Smooth muscle cell of the brain vasculature (primary cell): Measurements from ENCODE around the gene CREB5.
"Not testable (repeated sequence)": the region's sequence is repeated elsewhere in the genome, so short reads cannot be mapped to it uniquely, and the experiment has no call there.

Experiments
- DNase-seq: peaks from one replicate; pipeline ENCODE4 v3.0.0-alpha.2; 2012; ENCODE audit warnings: low read depth, low spot score

The CREB5 gene

GRCh38 chr7:28811701-28812430 is 399.5 kb downstream of the CREB5 start:
- DNase-seq = no peak

GRCh38 chr7:28812616-28813015 is 400.3 kb downstream of the CREB5 start:
- DNase-seq = no peak

DNA sequence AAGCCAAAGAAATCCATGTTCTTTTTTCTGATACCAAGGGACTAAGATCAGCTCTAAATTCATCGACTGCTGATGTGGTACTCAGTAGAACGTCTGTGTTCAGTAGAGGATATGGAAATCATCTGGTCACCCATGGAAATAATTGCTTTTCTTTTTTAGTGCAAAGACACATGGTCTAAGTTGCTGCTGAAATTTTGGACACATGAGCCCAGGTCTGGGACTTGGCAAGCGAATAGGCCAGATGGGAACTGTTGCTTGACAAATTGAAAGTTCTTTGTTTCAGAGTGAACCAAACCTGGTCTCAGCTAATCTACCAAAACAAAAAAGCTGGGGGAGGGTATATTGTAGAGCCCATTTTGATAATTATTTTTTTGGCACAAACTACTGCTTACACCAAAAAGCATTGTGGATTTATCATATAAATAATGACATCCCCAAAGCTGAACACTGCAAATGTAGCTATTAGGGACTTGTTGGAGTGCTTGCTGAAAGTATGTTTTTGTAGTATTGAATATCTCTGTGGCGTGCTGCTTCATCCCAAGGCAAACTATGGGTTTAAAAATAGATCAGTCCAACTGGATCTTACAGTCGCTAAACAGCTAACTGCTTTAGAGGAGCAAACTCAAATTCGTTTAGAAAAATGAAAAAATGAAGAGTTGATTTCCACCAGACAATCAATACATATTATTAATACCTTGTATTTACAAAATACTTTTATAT is 401.1 kb downstream of the CREB5 start:
- no peak for DNase-seq

DNA sequence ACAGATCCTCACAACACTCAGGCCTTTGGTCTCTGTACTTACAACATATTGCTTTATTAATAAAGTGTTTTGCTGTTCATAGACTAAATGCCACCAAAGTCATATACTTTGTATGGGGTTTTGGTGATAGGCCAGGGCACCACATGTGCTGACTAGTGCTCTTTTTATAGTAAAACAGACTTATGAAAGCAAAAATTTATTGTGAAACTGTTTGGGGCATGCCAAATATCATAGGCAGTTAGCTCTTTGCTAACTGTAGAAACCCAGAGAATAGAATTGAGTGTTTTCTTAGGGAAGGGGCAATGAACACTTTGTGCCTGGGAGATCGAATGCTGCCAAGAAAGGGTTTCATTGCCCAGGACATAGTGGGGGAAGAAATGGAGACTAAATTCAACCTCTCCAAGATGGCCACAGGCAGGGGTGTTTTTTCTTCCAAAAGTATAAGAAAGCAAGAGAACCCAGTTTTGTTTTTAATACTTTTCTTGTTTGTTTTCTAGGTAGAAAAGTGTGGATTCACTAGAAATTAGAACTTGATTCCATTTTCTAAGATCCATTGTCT is 403.1 kb downstream of the CREB5 start:
- no peak for DNase-seq

GRCh38 chr7:28815928-28816373 is 403.6 kb downstream of the CREB5 start:
- DNase-seq = no peak

DNA sequence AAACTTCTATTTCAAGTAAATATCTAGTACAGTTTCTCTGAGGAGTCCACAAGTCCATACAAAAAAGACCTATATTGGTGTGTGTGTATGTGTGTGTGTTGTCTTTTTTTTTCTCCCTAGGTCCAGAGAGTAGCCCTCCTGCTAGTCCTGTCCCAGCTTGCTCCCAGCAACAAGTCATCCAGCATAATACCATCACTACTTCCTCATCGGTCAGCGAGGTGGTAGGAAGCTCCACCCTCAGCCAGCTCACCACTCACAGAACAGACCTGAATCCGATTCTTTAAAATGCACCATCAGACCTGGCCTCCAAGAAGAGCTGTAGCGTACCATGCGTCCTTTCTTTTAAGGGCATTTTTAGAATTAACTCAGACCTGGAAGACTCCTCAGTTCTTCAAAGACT is 406.7 kb downstream of the CREB5 start:
- DNase-seq = no peak

DNA sequence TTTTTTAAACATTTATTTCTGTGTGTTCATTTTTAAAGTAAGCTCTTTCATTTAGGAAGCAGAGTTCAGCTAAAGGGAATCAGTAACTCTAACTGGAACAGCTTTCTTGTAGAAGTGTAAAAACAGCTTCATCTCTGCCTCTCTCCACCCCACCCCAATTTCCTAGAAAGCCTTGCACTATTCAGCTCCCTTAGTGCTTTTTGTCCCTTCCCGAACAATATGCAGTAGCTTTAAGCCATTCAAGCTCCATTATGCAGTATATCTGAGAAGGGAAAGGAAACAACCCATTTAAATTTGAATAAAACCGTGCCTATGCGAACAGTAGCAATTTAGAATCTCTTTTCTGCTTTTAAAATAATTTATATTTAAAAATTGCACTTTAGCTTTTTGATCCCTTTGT is 411.3 kb downstream of the CREB5 start:
- no peak for DNase-seq

GRCh38 chr7:28825817-28826448 is 413.6 kb downstream of the CREB5 start:
- DNase-seq = not testable (repeated sequence)

- no peak for DNase-seq
Observed at GRCh38 chr7:28830846-28831245, 418.5 kb downstream of the CREB5 start.

- no peak for DNase-seq
Observed at GRCh38 chr7:28832669-28833068, 420.4 kb downstream of the CREB5 start.

GRCh38 chr7:28835800-28836199 is 423.5 kb downstream of the CREB5 start:
- peak; percentile 24 for DNase-seq

DNA sequence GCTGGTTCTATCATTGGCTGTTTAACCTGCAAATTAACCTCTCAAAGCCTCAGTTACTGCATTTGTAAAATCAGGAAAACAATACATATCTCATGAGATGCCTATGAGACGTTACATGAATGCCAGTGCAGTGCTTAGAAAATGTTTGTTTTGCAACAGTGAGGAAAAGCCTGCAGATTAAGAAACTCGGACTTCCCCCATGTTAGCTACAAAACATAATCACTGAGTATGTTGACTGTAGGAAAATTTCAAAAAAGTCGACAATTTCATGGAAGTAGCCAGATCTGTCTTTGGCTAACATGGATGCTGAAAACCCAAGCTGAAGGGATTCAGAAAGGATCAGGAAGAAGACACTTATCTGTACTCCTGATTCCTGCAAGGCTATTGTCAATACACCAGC is 424.4 kb downstream of the CREB5 start:
- DNase-seq = no peak

- DNase-seq = no peak
Observed at GRCh38 chr7:28837216-28837615, 424.9 kb downstream of the CREB5 start.

- DNase-seq = no peak
Observed at GRCh38 chr7:28840592-28840995, 428.3 kb downstream of the CREB5 start.

- DNase-seq = no peak
Observed at GRCh38 chr7:28841766-28842165, 429.4 kb downstream of the CREB5 start.

GRCh38 chr7:28842769-28843295 is 430.5 kb downstream of the CREB5 start:
- no peak for DNase-seq

GRCh38 chr7:28845106-28845505 is 432.8 kb downstream of the CREB5 start:
- DNase-seq = no peak

DNA sequence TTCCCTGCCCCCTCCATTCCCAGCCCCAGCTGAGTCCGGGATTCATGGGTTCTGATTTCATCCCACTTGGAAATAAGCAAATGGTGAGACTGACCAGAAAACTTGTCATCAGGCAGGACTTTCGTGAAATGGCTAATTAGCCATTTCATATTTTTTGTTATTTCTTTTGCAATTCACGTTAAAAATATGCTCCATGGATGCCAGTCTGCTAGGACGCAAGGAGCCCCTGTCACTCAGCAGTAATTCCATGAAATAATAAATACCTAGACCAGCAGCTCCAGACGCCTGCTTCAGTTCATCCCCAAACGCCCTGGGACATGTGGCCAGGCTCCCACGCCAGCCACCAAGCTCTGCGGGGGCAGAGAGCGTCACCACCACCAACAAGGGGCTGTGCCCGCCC is 434.9 kb downstream of the CREB5 start:
- DNase-seq = no peak

- DNase-seq = no peak
Observed at GRCh38 chr7:28847681-28848080, 435.4 kb downstream of the CREB5 start.

GRCh38 chr7:28848906-28849305 is 436.6 kb downstream of the CREB5 start:
- no peak for DNase-seq

- DNase-seq = no peak
Observed at GRCh38 chr7:28850699-28851098, 438.4 kb downstream of the CREB5 start.

DNA sequence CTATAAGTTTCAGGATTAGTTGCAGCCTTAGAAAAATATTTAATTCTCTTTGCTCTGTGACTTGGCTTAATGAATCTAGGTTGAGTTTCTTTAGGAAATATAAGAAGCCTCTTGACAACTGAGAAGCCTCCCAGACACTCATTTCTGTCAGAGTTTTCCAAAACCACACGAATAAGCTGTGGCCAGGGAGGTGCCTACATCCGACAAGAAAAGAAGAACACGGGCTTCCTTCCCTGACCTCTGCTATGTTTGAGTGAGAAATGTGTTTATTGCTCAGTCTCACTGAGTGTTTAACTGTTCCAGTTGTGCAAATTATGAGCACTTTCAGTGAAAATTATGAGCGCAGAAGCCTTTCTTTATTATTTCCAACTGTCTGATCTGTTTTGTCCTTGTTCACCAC is 440.8 kb downstream of the CREB5 start:
- no peak for DNase-seq
